ENCODE measurements around the gene SCAMP4. TPM values are rescaled to one million over a fixed set of nuclear protein-coding genes. Genes with fewer than 3 reads are reported as not detected.

Gene SCAMP4
- total RNA-seq, 2 donors from 2014 or later = 36.5 to 42.6 TPM

GRCh38 chr19:1975162-1975480 is 69.9 kb downstream of the SCAMP4 start:
- H3K36me3 Mint-ChIP-seq (ENCODE audit: insufficient read depth in 2 of 2) = peaks cover 0 to 2% of the 10 kb centered on the region in 2 donors
- H3K27ac Mint-ChIP-seq = no peak overlapping the region
- H3K27me3 Mint-ChIP-seq (ENCODE audit: low read depth) = no peaks in the 10 kb centered on the region
- peaks cover 4% of the 10 kb centered on the region for H3K4me1 Mint-ChIP-seq (ENCODE audit: low read depth)
- no peaks in the 10 kb centered on the region for H3K9me3 Mint-ChIP-seq
- ATAC-seq (replicated peaks in 1 of 2) (no peak), DNase-seq (no peak)
- no peak overlapping the region for H3K4me3 Mint-ChIP-seq

Other genes with a start within 250 kb of the SCAMP4 start
- gene ONECUT3, start 151.9 kb upstream of the SCAMP4 start, total RNA-seq = not detected
- 10 to 100 TPM; 12.1 to 12.8 TPM for gene ATP8B3, start 93.1 kb upstream of the SCAMP4 start, total RNA-seq
- 10 to 100 TPM; 41.4 to 46.5 TPM for gene REXO1, start 56.9 kb upstream of the SCAMP4 start, total RNA-seq
- gene KLF16, start 41.8 kb upstream of the SCAMP4 start, total RNA-seq = 10 to 100 TPM; 26.4 to 27.5 TPM
- gene ABHD17A, start 19.9 kb upstream of the SCAMP4 start, total RNA-seq = 10 to 100 TPM; 84.2 to 92.1 TPM
- 1 to 10 TPM; 4.2 to 4.5 TPM for gene ADAT3, start within 50 bp of the SCAMP4 start, total RNA-seq
- gene CSNK1G2, start 35.8 kb downstream of the SCAMP4 start, total RNA-seq = 10 to 100 TPM; 63.7 to 66.5 TPM
- gene BTBD2, start 110.3 kb downstream of the SCAMP4 start, total RNA-seq = 10 to 100 TPM; 48.7 to 56.2 TPM
- 100 to 1,000 TPM; 120 to 121 TPM for gene MKNK2, start 145.8 kb downstream of the SCAMP4 start, total RNA-seq
- 100 to 1,000 TPM; 129 to 134 TPM for gene MOB3A, start 190.9 kb downstream of the SCAMP4 start, total RNA-seq
- 10 to 100 TPM; 28.5 to 36.9 TPM for gene IZUMO4, start 191.5 kb downstream of the SCAMP4 start, total RNA-seq
- 100 to 1,000 TPM; 111 to 114 TPM for gene AP3D1, start 246.2 kb downstream of the SCAMP4 start, total RNA-seq

Measured in activated T-cell treated with anti-CD3 and anti-CD28 coated beads, Interleukin-2, amount 50 U/mL, for 72 hours (primary cell).